Activated T-cell treated with anti-CD3 and anti-CD28 coated beads, Interleukin-2, amount 50 U/mL, for 24 hours (primary cell): ENCODE measurements around the gene TXNDC11.
A peak's percentile ranks its signal among the peaks of the same experiment; 100 is the strongest.

ENCODE experiments used
- DNase-seq: peaks from one replicate; pipeline ENCODE4 v3.0.0-alpha.2; 2020
- H3K27ac Mint-ChIP-seq: 2 replicates; pipeline ENCODE4 v1.8.0; 2020; ENCODE audit warnings: mild to moderate bottlenecking, mixed read lengths
- H3K27me3 Mint-ChIP-seq: 2 replicates; pipeline ENCODE4 v1.8.0; 2020; ENCODE audit warnings: mixed read lengths
- H3K36me3 Mint-ChIP-seq: 2 replicates; pipeline ENCODE4 v1.8.0; 2020; ENCODE audit warnings: low read depth, mixed read lengths
- H3K4me1 Mint-ChIP-seq: 2 replicates; pipeline ENCODE4 v1.8.0; 2020; ENCODE audit warnings: low read depth, mixed read lengths
- H3K4me3 Mint-ChIP-seq: 2 replicates; pipeline ENCODE4 v1.8.0; 2020; ENCODE audit warnings: mild to moderate bottlenecking, moderate library complexity, mixed read lengths
- H3K9me3 Mint-ChIP-seq: 2 replicates; pipeline ENCODE4 v1.8.0; 2020; ENCODE audit warnings: mixed read lengths

Gene TXNDC11

GRCh38 chr16:11657556-11657955 lies 85.1 kb downstream of the TXNDC11 start:
- Mint-ChIP-seq H3K27ac (no peak overlapping the region), H3K4me1 (peaks cover 10% of the 10 kb centered on the region)
- no peak for DNase-seq

GRCh38 chr16:11655655-11656054 lies 87.0 kb downstream of the TXNDC11 start:
- H3K27me3 Mint-ChIP-seq: no peaks in the 10 kb centered on the region
- peaks cover 10% of the 10 kb centered on the region for H3K4me1 Mint-ChIP-seq
- H3K27ac Mint-ChIP-seq: no peak overlapping the region
- DNase-seq: no peak
- no peaks in the 10 kb centered on the region for H3K36me3 Mint-ChIP-seq
- H3K9me3 Mint-ChIP-seq: no peaks in the 10 kb centered on the region
- no peak overlapping the region for H3K4me3 Mint-ChIP-seq

More at GRCh38 chr16:11657556-11657955, 85.1 kb downstream of the TXNDC11 start:
- H3K27me3 Mint-ChIP-seq: no peaks in the 10 kb centered on the region
- H3K4me3 Mint-ChIP-seq: no peak overlapping the region
- no peaks in the 10 kb centered on the region for H3K36me3 Mint-ChIP-seq
- no peaks in the 10 kb centered on the region for H3K9me3 Mint-ChIP-seq

GRCh38 chr16:11651796-11652195 lies 90.9 kb downstream of the TXNDC11 start:
- H3K4me1 Mint-ChIP-seq: peaks cover 10% of the 10 kb centered on the region
- H3K27ac Mint-ChIP-seq: no peak overlapping the region
- no peaks in the 10 kb centered on the region for H3K27me3 Mint-ChIP-seq
- H3K36me3 Mint-ChIP-seq: no peaks in the 10 kb centered on the region
- no peak for DNase-seq
- no peaks in the 10 kb centered on the region for H3K9me3 Mint-ChIP-seq
- no peak overlapping the region for H3K4me3 Mint-ChIP-seq

GRCh38 chr16:11650641-11651591 lies 91.7 kb downstream of the TXNDC11 start:
- Mint-ChIP-seq H3K27me3 (no peaks in the 10 kb centered on the region), H3K4me1 (peaks cover 10% of the 10 kb centered on the region), H3K9me3 (no peaks in the 10 kb centered on the region), H3K36me3 (no peaks in the 10 kb centered on the region), H3K27ac (no peak overlapping the region), H3K4me3 (no peak overlapping the region)
- DNase-seq: no peak

- H3K4me1 Mint-ChIP-seq: peaks cover 5% of the 10 kb centered on the region
- H3K36me3 Mint-ChIP-seq: no peaks in the 10 kb centered on the region
- no peaks in the 10 kb centered on the region for H3K27me3 Mint-ChIP-seq
- DNase-seq: no peak
- H3K9me3 Mint-ChIP-seq: no peaks in the 10 kb centered on the region
- no peak overlapping the region for H3K27ac Mint-ChIP-seq
- no peak overlapping the region for H3K4me3 Mint-ChIP-seq
These were observed 93.4 kb downstream of the TXNDC11 start for GRCh38 chr16:11649276-11649675.

GRCh38 chr16:11642765-11643116 lies 99.9 kb downstream of the TXNDC11 start:
- Mint-ChIP-seq H3K9me3 (no peaks in the 10 kb centered on the region), H3K27me3 (no peaks in the 10 kb centered on the region), H3K4me3 (no peak overlapping the region)

GRCh38 chr16:11640987-11641817 lies 101.5 kb downstream of the TXNDC11 start:
- Mint-ChIP-seq H3K4me3 (no peak overlapping the region), H3K27ac (no peak overlapping the region), H3K27me3 (no peaks in the 10 kb centered on the region), H3K36me3 (no peaks in the 10 kb centered on the region), H3K9me3 (no peaks in the 10 kb centered on the region), H3K4me1 (peaks cover 16% of the 10 kb centered on the region)
- peak; percentile 48 for DNase-seq

More at GRCh38 chr16:11642765-11643116, 99.9 kb downstream of the TXNDC11 start:
- no peak for DNase-seq
- peaks cover 16% of the 10 kb centered on the region for H3K4me1 Mint-ChIP-seq
- H3K27ac Mint-ChIP-seq: no peak overlapping the region
- no peaks in the 10 kb centered on the region for H3K36me3 Mint-ChIP-seq

GRCh38 chr16:11639925-11640899 lies 102.4 kb downstream of the TXNDC11 start:
- Mint-ChIP-seq H3K27ac (no peak overlapping the region), H3K4me1 (peaks cover 16% of the 10 kb centered on the region), H3K9me3 (no peaks in the 10 kb centered on the region), H3K4me3 (no peak overlapping the region), H3K27me3 (no peaks in the 10 kb centered on the region), H3K36me3 (no peaks in the 10 kb centered on the region)
- DNase-seq: no peak

GRCh38 chr16:11639008-11639562 lies 103.6 kb downstream of the TXNDC11 start:
- Mint-ChIP-seq H3K27me3 (no peaks in the 10 kb centered on the region), H3K4me1 (peaks cover 20% of the 10 kb centered on the region), H3K4me3 (no peak overlapping the region), H3K27ac (no peak overlapping the region), H3K9me3 (no peaks in the 10 kb centered on the region), H3K36me3 (no peaks in the 10 kb centered on the region)
- DNase-seq: no peak

- Mint-ChIP-seq H3K4me1 (peaks cover 24% of the 10 kb centered on the region), H3K27me3 (no peaks in the 10 kb centered on the region), H3K36me3 (no peaks in the 10 kb centered on the region), H3K4me3 (no peak overlapping the region), H3K9me3 (no peaks in the 10 kb centered on the region), H3K27ac (no peak overlapping the region)
- no peak for DNase-seq
These were observed 104.5 kb downstream of the TXNDC11 start for GRCh38 chr16:11638140-11638539.

- no peak overlapping the region for H3K4me3 Mint-ChIP-seq
- H3K9me3 Mint-ChIP-seq: no peaks in the 10 kb centered on the region
- no peaks in the 10 kb centered on the region for H3K36me3 Mint-ChIP-seq
- DNase-seq: no peak
- no peak overlapping the region for H3K27ac Mint-ChIP-seq
- no peaks in the 10 kb centered on the region for H3K27me3 Mint-ChIP-seq
- peaks cover 23% of the 10 kb centered on the region for H3K4me1 Mint-ChIP-seq
These were observed 105.3 kb downstream of the TXNDC11 start for GRCh38 chr16:11637320-11637719.

- no peaks in the 10 kb centered on the region for H3K36me3 Mint-ChIP-seq
- no peaks in the 10 kb centered on the region for H3K27me3 Mint-ChIP-seq
- H3K4me3 Mint-ChIP-seq: no peak overlapping the region
- no peaks in the 10 kb centered on the region for H3K9me3 Mint-ChIP-seq
- H3K4me1 Mint-ChIP-seq: peaks cover 20% of the 10 kb centered on the region
- DNase-seq: no peak
- H3K27ac Mint-ChIP-seq: no peak overlapping the region
These were observed 106.4 kb downstream of the TXNDC11 start for GRCh38 chr16:11636172-11636721.

- no peak for DNase-seq
- Mint-ChIP-seq H3K36me3 (no peaks in the 10 kb centered on the region), H3K4me3 (no peak overlapping the region), H3K27ac (no peak overlapping the region), H3K27me3 (no peaks in the 10 kb centered on the region), H3K4me1 (peaks cover 15% of the 10 kb centered on the region), H3K9me3 (no peaks in the 10 kb centered on the region)
These were observed 106.9 kb downstream of the TXNDC11 start for GRCh38 chr16:11635679-11636171.
